NCI-H446 treated with DMSO at 0.1 percent for 48 hours (cell line): ENCODE measurements around the gene ZC3H12A.

Source experiments
- DNase-seq: peaks from one replicate; lab custom pipeline; 2025; lab: John Stamatoyannopoulos, UW

Gene ZC3H12A

DNA sequence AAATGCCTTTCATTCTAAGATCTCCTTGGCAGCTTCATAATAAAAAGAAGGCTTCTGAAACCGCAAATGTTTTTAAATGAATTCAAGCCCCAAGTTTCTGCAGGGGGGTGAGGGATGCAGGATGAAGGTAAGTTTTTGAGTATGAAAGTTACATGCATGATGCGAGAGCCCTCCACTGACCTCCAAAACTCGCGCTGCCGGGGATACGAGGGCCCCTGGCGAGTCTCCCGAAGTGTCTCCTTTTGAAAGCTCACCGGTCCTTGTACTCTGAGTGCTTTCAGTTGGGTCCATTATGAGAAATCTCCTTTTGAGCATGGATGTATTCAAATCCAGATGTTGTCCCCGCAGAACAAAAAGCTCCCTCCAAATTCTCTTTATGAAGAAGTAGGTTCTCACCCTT, 18.9 kb upstream of the ZC3H12A start:
- no peak for DNase-seq

DNA sequence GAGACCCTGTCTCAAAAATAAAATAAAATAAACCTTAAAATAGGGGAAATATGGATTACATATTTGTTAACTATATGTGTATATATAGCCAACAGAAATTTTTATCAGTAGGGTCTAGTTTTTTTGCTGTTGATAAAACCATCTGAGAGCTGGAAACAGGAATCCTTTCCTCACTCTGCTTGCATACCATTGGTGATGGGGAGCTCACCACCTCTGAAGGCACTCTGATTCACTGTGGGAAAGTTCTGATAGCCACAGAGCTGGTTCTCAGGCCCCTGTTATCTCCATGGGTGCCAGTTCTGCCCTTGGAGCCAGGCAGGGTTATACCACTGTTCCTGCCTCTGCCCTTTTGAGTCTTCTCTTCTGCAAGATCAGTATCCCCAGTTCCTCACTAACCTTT, 17.8 kb upstream of the ZC3H12A start:
- no peak for DNase-seq

DNA sequence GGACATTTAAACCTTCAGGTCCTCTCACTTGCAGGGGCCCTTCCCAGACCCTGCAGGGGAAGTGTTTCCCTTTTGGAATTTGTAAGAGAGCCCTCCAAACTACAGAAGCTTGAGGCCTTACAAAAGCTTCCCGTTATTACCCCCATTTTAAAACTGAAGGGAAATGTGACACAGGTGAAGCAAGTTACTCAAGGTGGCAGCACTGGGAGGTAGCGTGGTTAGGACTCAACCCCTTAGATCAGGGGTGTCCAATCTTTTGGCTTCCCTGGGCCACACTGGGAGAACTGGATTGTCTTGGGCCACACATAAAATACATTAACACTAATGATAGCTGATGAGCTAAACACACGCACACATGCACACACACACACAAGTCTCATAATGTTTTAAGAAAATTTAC, 15.8 kb upstream of the ZC3H12A start:
- DNase-seq, result no peak

DNA sequence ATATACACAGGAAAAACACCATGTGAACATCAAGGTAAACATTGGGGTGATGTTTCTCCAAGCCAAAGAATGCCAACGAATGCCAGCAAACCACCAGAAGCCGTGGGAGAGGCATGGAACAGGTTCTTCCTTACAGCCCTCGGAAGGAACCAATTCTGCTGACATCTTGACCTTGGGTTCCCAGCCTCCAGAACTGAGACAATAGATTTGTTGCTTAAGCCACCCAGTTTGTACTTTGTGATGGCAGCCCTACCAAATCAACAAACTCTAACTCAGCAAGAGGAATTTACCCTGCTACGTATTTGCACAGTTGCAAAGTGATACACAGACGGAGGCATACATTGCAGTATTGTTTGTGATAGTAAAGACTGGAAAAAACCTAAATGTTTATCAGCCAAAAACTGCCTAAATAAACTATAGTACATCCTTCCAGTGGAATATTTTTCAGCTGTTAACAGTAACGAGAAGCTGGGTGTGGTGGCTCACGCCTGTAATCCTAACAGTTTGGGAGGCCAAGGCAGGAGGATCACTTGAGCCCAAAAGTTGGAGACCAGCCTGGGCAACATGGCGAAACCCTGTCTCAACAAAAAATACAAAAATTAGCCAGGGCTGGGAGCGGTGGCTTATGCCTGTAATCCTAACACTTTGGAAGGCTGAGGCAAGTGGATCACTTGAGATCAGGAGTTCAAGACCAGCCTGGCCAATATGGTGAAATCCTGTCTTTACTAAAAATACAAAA, 12.5 kb upstream of the ZC3H12A start:
- no peak for DNase-seq

DNA sequence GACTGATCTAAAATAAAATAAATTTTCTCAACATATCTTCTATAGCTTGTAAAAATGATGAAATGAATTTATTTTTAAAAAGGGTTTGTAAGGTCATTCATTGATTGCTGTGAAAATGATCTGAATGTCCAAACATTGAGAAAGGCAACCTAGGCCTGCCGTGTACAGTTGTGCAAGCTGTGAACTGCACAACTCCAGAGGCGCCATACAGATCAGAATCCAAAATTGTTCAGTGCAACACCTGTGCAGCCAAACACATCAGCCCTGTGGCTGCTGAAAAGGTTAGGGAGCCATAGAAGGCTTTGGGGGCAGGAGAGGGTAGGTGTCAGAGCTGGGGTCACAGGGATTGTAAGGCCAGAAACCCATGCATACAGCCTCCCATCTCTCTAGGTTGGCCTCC, 9.9 kb upstream of the ZC3H12A start:
- no peak for DNase-seq

DNA sequence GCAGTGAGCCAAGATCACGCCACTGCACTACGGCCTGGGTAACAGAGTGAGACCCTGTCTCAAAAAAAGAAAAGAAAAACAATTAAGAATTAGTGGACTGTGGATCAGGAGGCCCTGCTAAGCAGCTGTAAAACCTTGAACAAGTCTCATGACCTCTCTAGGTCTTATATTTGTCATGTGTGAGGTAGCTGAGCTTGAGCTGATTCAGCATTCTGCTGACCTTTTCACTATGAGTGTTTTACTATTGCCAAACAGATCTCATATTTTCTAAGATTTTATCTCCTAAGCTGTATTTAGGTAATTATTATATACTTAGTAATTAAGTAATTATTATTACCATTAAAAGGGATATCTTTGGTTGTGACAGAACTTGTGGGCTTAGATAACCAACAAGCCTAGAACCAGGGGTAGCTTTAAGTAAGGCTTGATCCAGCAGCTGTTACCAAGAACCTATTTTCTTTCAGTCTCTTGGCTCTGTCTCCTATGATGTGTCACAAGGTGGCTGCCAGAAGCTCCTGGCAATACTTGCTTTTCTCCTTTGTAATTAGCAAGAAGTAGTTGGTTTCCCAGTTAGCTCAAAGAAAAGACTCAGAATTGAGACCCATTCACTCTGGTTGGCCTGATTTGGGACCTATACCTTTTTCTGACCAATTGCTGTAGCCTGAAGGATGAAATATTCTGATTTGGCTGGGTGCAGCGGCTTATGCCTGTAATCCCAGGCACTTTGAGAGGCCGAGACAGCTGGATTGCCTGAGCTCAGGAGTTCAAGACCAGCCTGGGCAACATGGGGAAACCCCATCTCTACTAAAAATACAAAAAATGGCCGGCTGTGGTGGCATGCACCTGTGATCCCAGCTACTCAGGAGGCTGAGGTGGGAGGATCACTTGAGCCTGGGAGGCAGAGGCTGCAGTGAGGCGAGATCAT, 8.5 kb upstream of the ZC3H12A start:
- DNase-seq, result peak; percentile 81

DNA sequence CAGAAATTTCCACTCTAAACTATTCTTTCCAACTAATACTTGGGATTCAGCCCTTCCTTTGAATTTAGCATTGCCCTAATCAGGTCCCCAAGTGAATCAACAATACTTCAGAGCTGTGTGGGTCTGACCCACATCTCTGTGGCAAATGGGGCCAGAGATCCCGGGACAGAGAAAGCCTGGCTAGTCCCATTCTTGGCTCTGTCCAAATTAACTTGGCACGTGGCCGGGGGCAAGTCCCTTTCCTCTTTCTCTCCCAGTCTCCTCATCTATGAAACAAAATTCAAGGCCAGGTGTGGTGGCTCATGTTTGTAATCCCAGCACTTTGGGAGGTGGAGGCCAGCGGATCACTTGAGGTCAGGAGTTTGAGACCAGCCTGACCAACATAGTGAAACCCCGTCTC, 6.3 kb upstream of the ZC3H12A start:
- DNase-seq, result no peak

DNA sequence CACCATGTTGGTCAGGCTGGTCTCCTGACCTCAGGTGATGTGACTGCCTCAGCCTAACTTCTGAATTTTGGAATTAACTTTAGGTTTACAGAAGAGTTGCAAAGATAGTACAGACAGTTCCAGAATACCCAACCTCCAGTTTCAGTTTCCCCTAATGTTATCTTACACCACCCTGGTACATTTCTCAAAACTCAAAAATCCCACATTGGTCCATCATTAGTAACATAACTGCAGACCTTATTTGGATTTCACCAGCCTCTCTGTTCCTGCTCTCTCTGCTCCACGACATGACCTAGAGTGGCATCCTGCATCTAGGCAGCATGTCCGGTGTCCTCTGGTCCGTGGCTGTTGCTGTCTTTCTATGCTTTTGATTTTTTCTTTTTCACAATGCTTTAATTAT, 5.0 kb upstream of the ZC3H12A start:
- no peak for DNase-seq

DNA sequence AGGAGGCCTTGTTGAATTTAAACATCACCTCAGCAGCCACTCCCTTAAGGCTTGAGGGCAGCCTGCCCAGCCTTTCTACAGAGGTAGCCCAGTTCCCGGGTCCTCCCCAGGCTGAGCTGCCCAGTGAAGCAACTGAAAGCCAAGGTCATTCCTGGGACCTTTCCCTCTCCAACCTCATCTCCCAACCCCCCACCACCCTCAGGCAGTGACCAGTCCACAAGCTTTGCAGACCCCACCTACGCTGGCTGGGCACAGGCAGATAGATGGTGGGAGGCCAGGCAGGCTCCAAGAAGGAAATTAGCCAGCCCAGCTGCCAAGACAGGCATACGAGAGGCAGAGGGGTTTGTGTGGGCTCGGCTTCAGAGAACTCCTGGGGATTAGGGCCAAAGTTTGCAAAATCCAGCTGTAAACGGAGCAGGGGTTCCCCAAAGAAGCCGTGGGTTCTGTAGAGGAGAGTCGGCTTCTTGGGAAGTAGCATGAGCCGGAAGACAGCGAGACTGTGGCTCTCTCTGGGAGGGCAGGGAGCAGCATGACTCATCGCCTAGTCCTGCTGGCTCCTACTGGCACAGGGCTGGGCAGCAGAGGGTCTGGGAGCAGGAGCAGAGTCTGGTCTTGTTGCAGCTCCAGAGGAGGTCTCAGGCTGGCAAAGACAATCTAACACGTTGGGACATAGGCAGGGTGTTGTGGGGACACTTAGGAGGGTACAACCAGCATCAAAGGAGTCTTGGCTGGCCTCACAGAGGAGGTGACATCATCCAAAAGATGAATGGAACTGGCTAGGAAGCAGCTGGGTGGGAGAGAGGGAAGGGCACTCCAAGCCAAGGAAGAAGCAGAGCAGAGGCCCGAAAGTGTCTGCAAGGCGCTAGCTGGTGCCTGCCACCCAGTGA, 2.8 kb upstream of the ZC3H12A start:
- DNase-seq, result peak; percentile 90

DNA sequence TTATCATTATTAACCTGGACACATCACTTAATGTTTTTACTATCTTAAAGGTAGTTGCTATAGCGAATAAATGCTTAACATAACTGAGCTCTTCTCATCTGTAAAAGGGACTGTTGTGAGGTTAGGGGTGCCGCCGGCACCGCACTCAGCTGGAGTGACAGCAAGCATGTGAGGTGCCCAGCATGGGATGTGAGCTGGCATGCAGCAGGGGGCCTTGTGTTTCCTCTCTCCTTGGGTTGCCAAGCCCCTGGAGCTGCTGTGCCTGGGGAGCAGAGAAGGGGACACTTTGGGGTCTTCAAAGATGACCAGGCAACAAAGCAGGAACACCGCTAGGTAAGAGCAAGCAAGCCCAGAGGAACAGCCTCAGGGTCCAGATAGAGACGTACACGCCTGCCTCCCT, 2.1 kb upstream of the ZC3H12A start:
- no peak for DNase-seq

DNA sequence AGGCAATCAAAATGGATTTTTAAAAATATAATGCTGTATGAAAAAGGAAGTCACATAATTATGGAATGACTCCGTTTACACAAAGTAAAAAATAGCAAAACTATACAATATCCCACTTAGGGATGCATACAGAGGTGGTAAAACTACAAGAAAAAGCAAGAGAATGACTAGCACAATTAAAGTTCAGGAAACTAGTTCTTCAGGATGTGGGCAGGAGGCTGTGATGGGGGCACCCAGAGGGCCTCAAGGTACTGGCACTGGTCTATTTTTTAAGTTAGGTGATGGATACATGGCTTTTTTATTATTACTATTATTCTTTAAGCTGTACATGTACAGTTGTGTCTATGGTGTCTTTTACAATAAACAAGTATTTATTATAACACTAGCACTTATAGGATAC, 1.4 kb upstream of the ZC3H12A start:
- DNase-seq, result no peak

DNA sequence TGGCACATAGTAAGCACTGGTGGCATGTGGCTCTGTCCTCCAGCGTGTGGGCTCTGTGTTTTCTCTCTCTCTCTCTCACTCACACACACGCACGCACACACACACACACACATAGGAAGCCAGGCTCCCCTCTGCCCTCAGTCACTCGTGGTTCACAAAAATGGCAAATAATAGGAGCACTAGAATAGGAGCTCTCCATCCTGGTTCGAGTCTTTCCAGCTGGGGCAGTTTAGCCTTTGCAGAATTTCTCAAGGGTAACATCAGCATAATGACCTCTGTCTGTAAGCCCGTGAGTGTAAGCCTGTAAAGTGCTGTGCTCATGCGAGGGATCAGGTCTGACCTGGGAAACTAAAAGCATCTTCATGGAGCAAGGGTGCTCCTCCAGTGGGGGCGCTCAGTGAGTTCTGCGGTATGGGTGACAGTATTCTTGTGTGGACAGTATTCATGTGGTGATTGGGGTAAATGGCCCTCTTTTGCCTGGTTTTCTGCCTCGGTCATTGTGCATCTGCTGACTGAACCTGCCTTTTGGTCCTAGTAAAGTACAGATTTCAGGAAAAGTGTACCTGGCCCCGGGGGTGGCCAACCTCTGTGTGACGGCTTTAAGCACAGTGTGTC, 842 bp upstream of the ZC3H12A start:
- no peak for DNase-seq

DNA sequence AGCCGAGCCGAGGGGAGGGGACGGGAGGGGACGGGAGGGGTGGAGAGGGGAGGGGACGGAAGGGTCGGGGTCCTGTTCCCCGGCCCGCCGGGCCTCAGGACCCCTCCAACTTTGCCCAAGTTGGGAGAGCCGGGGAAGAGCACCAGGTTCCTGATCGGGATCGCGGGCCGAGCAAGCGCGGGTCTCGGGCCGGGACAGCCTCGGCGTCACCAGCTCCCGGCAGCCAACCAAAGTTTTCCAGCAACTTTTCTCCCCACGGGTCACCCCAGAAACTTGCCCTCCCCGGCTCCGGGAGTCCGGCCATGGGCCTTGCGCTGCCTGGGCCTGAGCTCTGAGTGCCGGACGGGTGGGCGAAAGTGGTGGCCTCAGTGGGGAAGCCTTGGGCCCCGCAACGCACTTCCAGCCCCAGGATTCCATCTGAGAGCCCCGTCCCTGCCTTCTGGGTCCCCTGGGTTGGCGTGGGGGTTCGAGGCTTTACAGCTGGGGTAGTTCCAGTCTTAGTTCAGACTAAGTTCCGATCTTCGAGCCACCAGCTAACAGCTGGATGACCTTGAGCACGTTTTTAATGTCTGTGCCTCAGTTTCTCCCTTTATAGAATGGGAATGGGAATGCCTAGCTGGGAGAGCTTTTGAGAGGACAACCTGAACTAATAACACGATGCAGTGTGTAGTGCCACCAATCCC, 458 bp downstream of the ZC3H12A start:
- DNase-seq, result no peak

DNA sequence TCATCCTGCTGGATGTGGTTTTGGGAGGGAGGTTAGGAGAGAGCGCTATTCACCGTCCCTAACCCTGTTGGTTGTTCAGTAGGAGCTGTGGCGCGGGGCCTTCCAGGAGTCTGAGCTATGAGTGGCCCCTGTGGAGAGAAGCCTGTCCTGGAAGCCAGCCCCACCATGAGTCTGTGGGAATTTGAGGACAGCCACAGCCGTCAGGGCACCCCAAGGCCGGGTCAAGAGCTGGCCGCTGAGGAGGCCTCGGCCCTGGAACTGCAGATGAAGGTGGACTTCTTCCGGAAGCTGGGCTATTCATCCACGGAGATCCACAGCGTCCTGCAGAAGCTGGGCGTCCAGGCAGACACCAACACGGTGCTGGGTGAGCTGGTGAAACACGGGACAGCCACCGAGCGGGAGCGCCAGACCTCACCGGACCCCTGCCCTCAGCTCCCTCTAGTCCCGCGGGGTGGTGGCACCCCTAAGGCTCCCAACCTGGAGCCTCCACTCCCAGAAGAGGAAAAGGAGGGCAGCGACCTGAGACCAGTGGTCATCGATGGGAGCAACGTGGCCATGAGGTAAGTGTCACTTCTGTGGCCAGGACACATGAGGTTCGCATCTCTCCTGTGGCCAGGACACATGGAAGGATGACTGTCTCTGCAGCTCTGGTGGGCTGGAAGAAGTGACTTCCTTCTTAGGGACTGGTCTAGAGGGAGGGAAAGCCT, 1.2 kb downstream of the ZC3H12A start:
- no peak for DNase-seq

DNA sequence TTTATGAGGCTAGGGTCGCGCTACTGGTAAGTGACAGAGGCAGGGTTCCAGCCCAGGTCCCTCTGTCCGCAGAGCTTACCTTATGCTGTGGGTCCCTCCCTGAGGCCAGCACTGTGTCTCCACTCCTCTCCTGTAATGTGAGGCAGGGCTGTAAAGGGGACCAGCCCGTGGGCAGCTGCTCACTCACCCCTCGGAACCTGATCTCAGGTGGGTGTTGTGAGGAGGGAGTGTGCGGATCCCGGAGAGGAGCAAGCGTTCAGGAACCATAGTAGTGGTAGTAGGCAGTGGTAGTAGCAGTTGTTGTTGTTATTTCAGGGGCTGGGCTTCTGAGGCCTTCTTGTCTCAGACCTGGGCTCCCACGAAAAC, 1.7 kb downstream of the ZC3H12A start:
- DNase-seq, result no peak

DNA sequence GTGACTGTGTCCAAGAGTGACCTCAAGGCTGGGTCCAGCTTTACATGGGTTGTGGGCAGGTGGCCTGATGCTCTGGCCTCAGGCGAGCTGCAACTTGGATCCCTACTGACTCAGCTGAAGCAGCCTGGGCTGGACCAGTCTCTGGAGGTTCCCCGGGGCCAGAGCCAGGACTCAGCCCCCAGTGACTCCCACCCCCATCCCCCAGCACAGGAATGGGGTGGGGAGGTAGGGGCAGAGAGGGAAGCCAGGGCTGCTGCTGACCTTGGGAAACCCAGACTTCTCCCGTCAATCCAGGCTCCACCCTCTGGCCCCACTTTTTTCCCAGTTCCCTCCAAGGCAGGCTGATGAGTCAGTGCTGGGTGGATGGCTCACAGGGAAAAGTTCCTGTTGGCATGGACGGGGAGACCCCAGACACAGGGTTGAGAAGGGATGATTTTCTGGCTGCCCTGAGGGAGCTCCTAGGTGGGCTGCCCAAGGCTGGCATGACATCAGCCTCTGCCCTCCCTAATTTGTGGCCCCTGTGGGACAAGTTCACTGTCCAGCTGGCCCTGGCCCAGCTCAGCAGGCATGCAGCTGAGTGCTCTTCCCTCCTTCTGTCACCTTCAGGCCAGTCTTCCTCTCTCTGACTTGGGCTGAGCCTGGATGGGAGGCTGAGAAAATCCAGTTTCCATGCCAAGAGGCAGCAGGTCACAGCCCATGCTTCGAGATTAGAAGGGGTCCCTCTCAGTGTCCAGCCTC, 2.2 kb downstream of the ZC3H12A start:
- peak; percentile 79 for DNase-seq

DNA sequence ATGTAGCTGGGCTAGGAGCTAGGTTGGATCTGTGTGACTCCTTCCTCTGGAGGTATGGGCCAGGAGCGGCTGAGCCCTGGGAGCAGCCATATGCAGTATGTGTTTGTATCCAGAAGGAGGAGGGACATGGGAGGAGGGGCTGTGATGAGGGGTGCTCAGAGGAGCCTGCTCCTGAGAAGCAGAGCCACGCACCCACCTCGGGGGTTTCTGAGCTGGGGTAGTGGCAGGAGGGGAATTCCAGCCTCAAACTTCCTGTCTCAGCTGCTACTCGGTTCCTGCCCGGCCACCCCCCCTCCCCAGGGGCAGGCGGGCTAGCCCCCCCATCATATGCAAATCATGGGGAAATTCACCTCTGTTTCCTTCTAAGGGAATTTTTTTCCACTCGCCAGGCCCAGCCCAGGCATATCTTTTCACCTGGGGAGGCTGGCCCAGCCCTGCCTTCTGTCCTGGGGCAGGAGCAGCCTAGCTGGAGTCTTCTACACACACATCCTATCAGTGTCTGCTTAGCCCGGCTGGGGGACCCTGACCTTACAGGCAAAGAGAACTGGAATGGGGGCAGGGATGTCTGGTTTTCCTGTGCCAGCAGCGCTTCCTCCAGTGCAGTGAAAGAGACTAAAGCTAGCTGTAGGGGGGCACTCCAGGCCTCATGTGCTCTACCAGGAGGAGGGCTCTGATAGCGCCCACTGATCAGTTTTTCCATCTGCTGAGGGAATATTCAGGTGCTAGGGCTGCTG, 3.0 kb downstream of the ZC3H12A start:
- DNase-seq, result peak; percentile 44

DNA sequence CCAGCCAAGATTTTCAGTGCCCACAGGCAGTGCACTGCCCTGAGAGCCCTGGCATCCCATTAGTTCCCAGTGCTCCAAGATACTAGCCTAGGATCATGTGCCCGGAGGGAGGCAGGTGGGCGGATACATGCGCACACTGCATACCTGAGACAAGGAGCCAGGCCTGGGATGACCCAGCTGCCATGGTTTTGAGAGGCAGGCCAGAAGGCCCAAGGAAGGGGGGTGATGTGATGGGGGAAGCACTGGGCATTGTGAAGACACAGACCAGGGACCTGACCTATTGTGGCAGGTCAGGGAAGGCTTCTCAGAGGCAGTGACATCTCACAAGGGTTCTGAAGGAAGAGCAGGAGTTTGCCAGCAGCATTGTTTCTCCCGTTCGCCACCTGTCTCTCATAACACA, 3.6 kb downstream of the ZC3H12A start:
- DNase-seq, result no peak

DNA sequence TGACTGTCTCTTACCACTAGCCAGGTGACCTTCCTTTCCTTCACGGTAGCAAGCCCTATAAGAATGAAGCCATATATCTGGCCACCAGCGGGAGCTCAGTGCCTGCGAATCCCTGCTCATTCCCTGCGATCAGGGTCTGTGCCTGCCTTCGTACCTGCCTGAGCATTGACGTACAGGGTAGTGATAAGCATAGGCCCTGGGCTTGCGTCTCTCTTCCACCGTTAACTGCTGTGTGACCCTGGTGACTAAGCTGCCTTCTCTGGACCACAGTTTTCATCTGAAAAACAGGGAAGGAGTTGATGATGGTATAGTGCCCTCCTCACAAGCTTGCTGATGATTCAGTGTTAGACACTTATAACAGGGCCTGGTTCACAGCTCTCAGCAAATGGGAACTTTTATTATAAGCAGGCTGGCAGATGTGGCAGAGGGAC, 4.1 kb downstream of the ZC3H12A start:
- no peak for DNase-seq
